K562 (cell line): Measurements from ENCODE around the gene MYO1B. TPM values are rescaled to one million over a fixed set of nuclear protein-coding genes. Genes with fewer than 3 reads are reported as not detected.

Experiments used
- CAMTA2 ChIP-seq: fragments of 250-450 bp; sonication (Bioruptor Pico); conservative IDR thresholded peaks from 2 replicates; pipeline ENCODE4 v1.5.1; 2022
- EP400 ChIP-seq: fragments of 450-650 bp; IDR thresholded peaks from 2 replicates; pipeline ENCODE4 v1.6.1; 2017; ENCODE audit warnings: antibody characterized with exemption, mild to moderate bottlenecking, moderate library complexity
- HMGXB4 ChIP-seq: sonication (generic); formaldehyde crosslinking; IDR thresholded peaks from 2 replicates; pipeline ENCODE4 v1.8.1; 2023; ENCODE audit warnings: mild to moderate bottlenecking, missing genetic modification reagents
- ILF3 ChIP-seq: fragments of 450-650 bp; IDR thresholded peaks from 2 replicates; pipeline ENCODE4 v1.6.1; 2018; ENCODE audit warnings: antibody characterized with exemption, mild to moderate bottlenecking, moderate library complexity, borderline replicate concordance
- NKRF ChIP-seq: fragments of 450-650 bp; IDR thresholded peaks from 2 replicates; pipeline ENCODE4 v1.6.1; 2016; ENCODE audit warnings: borderline replicate concordance
- PHF8 ChIP-seq: fragments of 200-600 bp; sonication (generic); IDR thresholded peaks from 2 replicates; pipeline ENCODE4 v1.6.1; 2012; ENCODE audit warnings: mixed run types, mild to moderate bottlenecking, inconsistent platforms, low read length, moderate library complexity, borderline replicate concordance
- SMARCA4 ChIP-seq: fragments of 450-650 bp; IDR thresholded peaks from 2 replicates; pipeline ENCODE4 v1.6.1; 2016
- SREBF2 ChIP-seq: sonication (generic); formaldehyde crosslinking; IDR thresholded peaks from 2 replicates; pipeline ENCODE4 v1.4.0; 2020; ENCODE audit warnings: mild to moderate bottlenecking, missing genetic modification reagents
- ZNF175 ChIP-seq: fragments of 200-800 bp; sonication (Bioruptor generic); IDR thresholded peaks from 2 replicates; pipeline ENCODE4 v1.6.1; 2016; ENCODE audit warnings: low read depth, mild to moderate bottlenecking, missing genetic modification characterization, missing compliant biosample characterization
- ZNF609 ChIP-seq: sonication (generic); formaldehyde crosslinking; IDR thresholded peaks from 2 replicates; pipeline ENCODE4 v1.8.1; 2023; ENCODE audit warnings: missing genetic modification reagents, mild to moderate bottlenecking, borderline replicate concordance
- ZNF764 ChIP-seq: fragments of 250-450 bp; sonication (Bioruptor Pico); IDR thresholded peaks from 2 replicates; pipeline ENCODE4 v1.4.0; 2020; ENCODE audit warnings: low read depth, mild to moderate bottlenecking, moderate library complexity
- polyA plus RNA-seq, 8 experiments: library from polyadenylated mRNA; depleted of rRNA in 4 of 8; stranded (reverse) in 5 of 8; unstranded in 3 of 8; fragments of >200 nt; fragmentation: Nextera tagmentation in 2 of 8; fragmentation: Illumina TruSeq in 1 of 8; extraction: Ambion mirVana in 2 of 8; extraction: Trizol in 1 of 8; gene quantifications; 2 replicates each; pipeline versions ENCODE4 v1.2.1 to v1.2.3, GENCODE V29; 2011 to 2014; ENCODE audit warnings: inconsistent platforms in 1 of 8, missing spikeins in 1 of 8
- total RNA-seq, 7 experiments: library from RNA; depleted of rRNA in 6 of 7; stranded (reverse); fragments of >200 nt in 6 of 7; fragmentation: Illumina TruSeq in 2 of 7; extraction: Trizol in 2 of 7; gene quantifications; 2 replicates each; pipeline versions ENCODE4 v1.2.1 to v1.2.3, GENCODE V29; 2011 to 2021; ENCODE audit warnings: low replicate concordance in 1 of 7

The MYO1B gene
- total and polyA plus RNA-seq, 9 of the 15 experiments (the other 6 are each of a cell fraction or from before 2014, with no cell fraction given): 0.04 to 0.33 (median 0.20) TPM; not detected in 5

GRCh38 chr2:191234376-191234775 is 10.8 kb upstream of the MYO1B start (continued):
- no peak for TF ChIP-seq ZNF609 (CRISPR knock-in tag)
- no peak for TF ChIP-seq ZNF764
- no peak for TF ChIP-seq ILF3
- no peak for TF ChIP-seq EP400
- no peak for TF ChIP-seq HMGXB4 (CRISPR knock-in tag)
- no peak for TF ChIP-seq NKRF
- no peak for TF ChIP-seq ZNF175 (CRISPR knock-in tag)
- TF ChIP-seq CAMTA2 (CRISPR knock-in tag): no peak
- no peak for TF ChIP-seq SREBF2 (CRISPR knock-in tag)
- TF ChIP-seq PHF8: no peak
- no peak for TF ChIP-seq SMARCA4
